Vagina (tissue), 2 donors: Measurements from ENCODE around the gene ENO4. TPM values are rescaled to one million over a fixed set of nuclear protein-coding genes. Genes with fewer than 3 reads are reported as not detected.

Source experiments
- DNase-seq, 2 donors: peaks; one replicate each; pipeline ENCODE4 v3.0.0-alpha.2; 2017; ENCODE audit errors: extremely low spot score in 2 of 2
- H3K27ac ChIP-seq: fragments of 200-600 bp; sonication (generic); one replicate; pipeline ENCODE4 v1.5.1; 2019
- H3K27me3 ChIP-seq: fragments of 200-600 bp; sonication (generic); one replicate; pipeline ENCODE4 v1.5.1; 2019
- H3K36me3 ChIP-seq, 2 donors: fragments of 200-600 bp; sonication (generic); one replicate each; pipeline ENCODE4 v1.5.1; 2017 to 2019
- H3K4me1 ChIP-seq: fragments of 200-600 bp; sonication (generic); one replicate; pipeline ENCODE4 v1.5.1; 2019
- H3K4me3 ChIP-seq, 2 donors: fragments of 200-600 bp; sonication (generic); 1 replicate in 1 of 2; 2 replicates in 1 of 2; pipeline ENCODE4 v1.5.1; 2016 to 2019
- H3K9me3 ChIP-seq: fragments of 200-600 bp; sonication (generic); one replicate; pipeline ENCODE4 v1.5.1; 2019
- CTCF ChIP-seq, 3 experiments: fragments of 450-650 bp in 2 of 3; fragments of 200-600 bp in 1 of 3; sonication (generic) in 1 of 3; IDR thresholded peaks; one replicate each; pipeline ENCODE4 v1.5.1; 2017 to 2019; ENCODE audit warnings: antibody characterized with exemption in 3 of 3, mild to moderate bottlenecking in 2 of 3, moderate library complexity in 2 of 3
- POLR2A ChIP-seq, 2 donors: fragments of 450-650 bp; IDR thresholded peaks; one replicate each; pipeline ENCODE4 v1.6.1; 2017; ENCODE audit warnings: antibody characterized with exemption in 2 of 2, mild to moderate bottlenecking in 2 of 2, moderate library complexity in 2 of 2
- POLR2AphosphoS5 ChIP-seq, 2 donors: sonication (generic); formaldehyde crosslinking; IDR thresholded peaks; one replicate each; pipeline ENCODE4 v1.9.0; 2017; ENCODE audit warnings: antibody characterized with exemption in 2 of 2, mild to moderate bottlenecking in 2 of 2, low read depth in 1 of 2; ENCODE audit not compliant: insufficient read depth in 1 of 2
- intact Hi-C: fragments of 100-400 bp; cut with DNase I; formaldehyde crosslinking; loops from one replicate; pipeline ENCODE4 v1.15.1; 2023
- total RNA-seq: library from RNA; depleted of rRNA; stranded (reverse); fragments of >200 nt; gene quantifications from one replicate; pipeline ENCODE4 v1.2.3, GENCODE V29; 2016

Gene ENO4
- total RNA-seq, 1 donor from 2014 or later = not detected

GRCh38 chr10:116836083-116836482 is 13.2 kb upstream of the ENO4 start:
- H3K4me1 ChIP-seq = no peaks in the 10 kb centered on the region
- H3K4me3 ChIP-seq = no peak overlapping the region
- TF ChIP-seq POLR2A (IDR thresholded peaks at IDR 0.05) = no peak
- no peak for TF ChIP-seq POLR2AphosphoS5 (IDR thresholded peaks at IDR 0.05; ENCODE audit: insufficient read depth in 1 of 2, low read depth in 1 of 2)
- TF ChIP-seq CTCF (IDR thresholded peaks at IDR 0.05) = no peak
- H3K36me3 ChIP-seq = no peaks in the 10 kb centered on the region
- intact Hi-C loops = no loop called here
- no peaks in the 10 kb centered on the region for H3K27me3 ChIP-seq
- no peak overlapping the region for H3K27ac ChIP-seq
- H3K9me3 ChIP-seq = no peaks in the 10 kb centered on the region
- DNase-seq = peak in 1 of 2 donors; percentile 22

- no peaks in the 10 kb centered on the region for H3K4me1 ChIP-seq
- DNase-seq = no peak
- H3K27me3 ChIP-seq = no peaks in the 10 kb centered on the region
- no peak for TF ChIP-seq POLR2A (IDR thresholded peaks at IDR 0.05)
- no peak for TF ChIP-seq CTCF (IDR thresholded peaks at IDR 0.05)
- TF ChIP-seq POLR2AphosphoS5 (IDR thresholded peaks at IDR 0.05; ENCODE audit: insufficient read depth in 1 of 2, low read depth in 1 of 2) = no peak
- no peaks in the 10 kb centered on the region for H3K9me3 ChIP-seq
- intact Hi-C loops = no loop called here
- H3K27ac ChIP-seq = no peak overlapping the region
- H3K4me3 ChIP-seq = no peak overlapping the region
- H3K36me3 ChIP-seq = no peaks in the 10 kb centered on the region
Measured at GRCh38 chr10:116836902-116837523, 12.3 kb upstream of the ENO4 start.

GRCh38 chr10:116838143-116838725 is 11.1 kb upstream of the ENO4 start:
- TF ChIP-seq POLR2AphosphoS5 (IDR thresholded peaks at IDR 0.05; ENCODE audit: insufficient read depth in 1 of 2, low read depth in 1 of 2) (no peak), CTCF (IDR thresholded peaks at IDR 0.05) (no peak), POLR2A (IDR thresholded peaks at IDR 0.05) (no peak)
- H3K27ac ChIP-seq = no peak overlapping the region
- H3K9me3 ChIP-seq = no peaks in the 10 kb centered on the region
- H3K27me3 ChIP-seq = no peaks in the 10 kb centered on the region
- no peak overlapping the region for H3K4me3 ChIP-seq
- peak in 1 of 2 donors; percentile 40 for DNase-seq
- H3K4me1 ChIP-seq = no peaks in the 10 kb centered on the region
- no peaks in the 10 kb centered on the region for H3K36me3 ChIP-seq
- intact Hi-C loops = no loop called here

GRCh38 chr10:116840389-116841075 is 8.8 kb upstream of the ENO4 start:
- Histone ChIP-seq H3K27me3 (no peaks in the 10 kb centered on the region), H3K4me1 (no peaks in the 10 kb centered on the region), H3K27ac (no peak overlapping the region), H3K36me3 (no peaks in the 10 kb centered on the region), H3K9me3 (no peaks in the 10 kb centered on the region), H3K4me3 (no peak overlapping the region)
- TF ChIP-seq CTCF (IDR thresholded peaks at IDR 0.05) (no peak), POLR2A (IDR thresholded peaks at IDR 0.05) (no peak), POLR2AphosphoS5 (IDR thresholded peaks at IDR 0.05; ENCODE audit: insufficient read depth in 1 of 2, low read depth in 1 of 2) (no peak)
- intact Hi-C loops = no loop called here
- peak in 1 of 2 donors; percentile 18 for DNase-seq

GRCh38 chr10:116845823-116846222 is 3.5 kb upstream of the ENO4 start:
- TF ChIP-seq CTCF (IDR thresholded peaks at IDR 0.05) (no peak), POLR2A (IDR thresholded peaks at IDR 0.05) (no peak), POLR2AphosphoS5 (IDR thresholded peaks at IDR 0.05; ENCODE audit: insufficient read depth in 1 of 2, low read depth in 1 of 2) (no peak)
- H3K4me1 ChIP-seq = peaks cover 10% of the 10 kb centered on the region
- no peaks in the 10 kb centered on the region for H3K27me3 ChIP-seq
- intact Hi-C loops = no loop called here
- no peaks in the 10 kb centered on the region for H3K36me3 ChIP-seq
- H3K9me3 ChIP-seq = no peaks in the 10 kb centered on the region
- DNase-seq = no peak
- H3K27ac ChIP-seq = no peak overlapping the region
- H3K4me3 ChIP-seq = no peak overlapping the region
